CD4-positive, alpha-beta T cell treated with Interleukin-6 at 100 ng/mL for 8 hours (primary cell): ENCODE results near the gene TMPRSS15.

Experiments
- DNase-seq: peaks from one replicate; pipeline ENCODE4 v3.0.0-alpha.2; 2020; ENCODE audit warnings: mixed read lengths, low spot score

TMPRSS15 gene

DNA sequence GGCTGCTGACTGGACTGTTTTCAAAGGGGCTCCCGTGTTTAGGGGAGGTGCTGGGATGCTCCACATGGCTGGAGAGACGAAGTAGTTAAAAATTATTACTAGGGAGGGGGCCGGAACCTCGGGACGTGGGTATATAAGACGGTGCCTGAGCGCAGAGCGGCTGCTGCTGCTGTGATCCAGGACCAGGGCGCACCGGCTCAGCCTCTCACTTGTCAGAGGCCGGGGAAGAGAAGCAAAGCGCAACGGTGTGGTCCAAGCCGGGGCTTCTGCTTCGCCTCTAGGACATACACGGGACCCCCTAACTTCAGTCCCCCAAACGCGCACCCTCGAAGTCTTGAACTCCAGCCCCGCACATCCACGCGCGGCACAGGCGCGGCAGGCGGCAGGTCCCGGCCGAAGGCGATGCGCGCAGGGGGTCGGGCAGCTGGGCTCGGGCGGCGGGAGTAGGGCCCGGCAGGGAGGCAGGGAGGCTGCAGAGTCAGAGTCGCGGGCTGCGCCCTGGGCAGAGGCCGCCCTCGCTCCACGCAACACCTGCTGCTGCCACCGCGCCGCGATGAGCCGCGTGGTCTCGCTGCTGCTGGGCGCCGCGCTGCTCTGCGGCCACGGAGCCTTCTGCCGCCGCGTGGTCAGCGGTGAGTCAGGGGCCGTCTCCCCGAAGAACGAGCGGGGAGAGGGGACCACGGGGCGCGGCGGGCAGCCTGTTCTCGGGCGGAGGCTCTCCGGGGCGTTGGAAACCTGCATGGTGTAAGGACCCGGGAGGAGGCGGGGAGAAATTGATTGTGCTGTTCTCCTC lies 158.7 kb downstream of the TMPRSS15 start, which contains the start of gene CHODL:
Gene CHODL, plus strand, starts transcription at position 163 of the 793 bp plus-strand sequence. Its CDS starts 391 bp downstream, at position 554.
- DNase-seq = no peak

DNA sequence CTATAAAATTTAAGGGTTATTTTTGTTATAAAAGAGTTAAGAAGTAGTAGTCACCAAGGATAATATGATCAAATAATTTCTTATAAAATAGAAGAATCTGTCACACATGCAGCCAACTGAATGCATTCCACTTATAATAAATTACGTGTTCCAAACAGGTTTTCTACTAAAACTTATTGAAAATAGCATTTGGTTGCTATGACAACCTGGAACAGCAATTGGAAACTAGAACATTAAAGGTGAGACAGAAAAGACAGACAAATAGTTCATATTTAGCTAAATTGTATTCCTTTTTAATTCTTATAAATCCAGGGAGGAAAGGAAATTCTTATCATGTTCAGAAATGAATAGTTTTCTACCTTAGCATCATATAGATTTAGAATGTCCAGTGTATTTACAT lies 168.0 kb downstream of the TMPRSS15 start:
- no peak for DNase-seq

DNA sequence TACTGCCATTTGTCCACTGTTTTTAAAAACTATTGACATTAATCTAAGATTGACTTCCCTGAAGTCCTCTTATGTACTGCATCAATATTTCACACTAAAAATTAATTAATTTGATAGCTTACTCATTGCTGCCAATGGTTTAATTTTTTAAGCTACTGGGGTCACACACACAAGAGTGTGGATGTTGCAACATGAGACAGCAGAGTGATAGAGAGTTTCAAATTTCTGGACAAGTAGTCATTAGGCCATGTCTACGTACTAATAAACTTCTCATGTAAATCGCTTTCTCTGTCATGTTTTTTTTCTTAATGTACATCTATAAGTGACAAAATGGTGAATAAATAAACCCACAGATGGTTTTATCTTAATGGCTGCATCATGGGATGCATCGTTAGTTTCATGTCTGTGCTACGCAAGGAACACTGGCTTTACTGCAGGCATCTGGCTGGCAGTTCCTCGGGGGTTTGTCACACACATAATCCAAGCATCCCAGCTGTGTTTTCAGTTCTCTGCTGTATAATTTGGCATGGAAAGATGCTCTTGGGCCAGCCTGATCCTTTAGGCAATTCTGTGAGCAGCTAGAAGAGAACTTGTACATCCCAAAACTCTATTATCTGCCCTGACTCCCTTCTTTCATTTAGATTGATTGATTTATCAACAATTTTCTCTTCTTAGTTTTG lies 175.4 kb downstream of the TMPRSS15 start:
- no peak for DNase-seq

DNA sequence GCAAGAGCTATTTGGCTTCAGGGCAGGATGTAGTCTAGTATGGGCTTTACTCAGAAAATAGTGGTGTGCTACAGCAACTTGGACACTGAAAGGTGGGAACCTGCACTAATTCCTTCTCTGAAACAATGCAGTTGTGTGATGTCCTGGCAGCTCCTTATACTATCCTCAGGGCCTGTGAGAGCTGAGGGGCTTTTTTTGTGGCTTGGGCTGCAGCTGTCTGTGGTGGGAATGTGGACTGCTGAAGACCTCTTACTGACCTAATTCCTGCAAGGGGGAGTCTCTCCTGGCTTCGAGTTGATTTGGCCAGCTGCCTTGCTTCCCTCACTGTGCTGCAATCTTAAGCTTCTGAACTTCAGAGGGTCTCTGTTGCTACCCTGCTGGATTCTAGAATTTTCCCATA lies 181.2 kb downstream of the TMPRSS15 start:
- no peak for DNase-seq

DNA sequence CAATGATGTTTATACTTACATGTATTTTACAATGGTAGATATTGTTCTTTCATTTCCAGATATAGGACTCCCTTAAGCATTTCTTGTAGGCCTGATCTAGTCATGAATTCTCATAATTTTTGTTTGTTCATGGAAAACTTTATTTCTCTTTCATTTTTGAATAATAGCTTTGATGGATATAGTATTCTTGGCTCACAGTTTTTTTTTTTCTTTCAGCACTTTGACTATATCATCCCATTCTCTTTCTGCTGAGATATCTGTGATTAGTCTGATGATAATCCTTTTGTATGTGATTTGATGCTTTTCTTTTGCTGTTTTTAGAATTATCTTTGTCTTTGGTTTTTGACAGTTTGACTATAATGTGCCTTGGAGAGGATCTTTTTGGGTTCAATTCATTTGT lies 183.1 kb downstream of the TMPRSS15 start:
- DNase-seq = no peak
